A549 (cell line): ENCODE data around the gene FUT8. TPM values are rescaled to one million over a fixed set of nuclear protein-coding genes. Genes with fewer than 3 reads are reported as not detected.
"Not testable (repeated sequence)": the region's sequence is repeated elsewhere in the genome, so short reads cannot be mapped to it uniquely, and the experiment has no call there.

Experiments
- ATAC-seq, 2 experiments: fragments of 200-7000 bp in 1 of 2; fragments of >200 bp in 1 of 2; cut with Nextera tagmentation in 1 of 2; cut with Tn5 transposase in 1 of 2; 3 replicates each; pipeline versions ENCODE4 v1.8.0 to v1.9.1; 2018 to 2020; ENCODE audit warnings: mild to moderate bottlenecking in 1 of 2, moderate library complexity in 1 of 2
- CTCF ChIA-PET: fragments of 300-600 bp; sonication (Branson Sonifier 250); formaldehyde crosslinking; extraction: SDS; loops from one replicate; lab custom pipeline; 2021; ENCODE audit warnings: antibody characterized with exemption, inconsistent platforms; lab: Yijun Ruan, JAX
- POLR2A ChIA-PET: fragments of 350-600 bp; formaldehyde crosslinking; extraction: SDS; loops from one replicate; lab custom pipeline; 2021; ENCODE audit warnings: antibody characterized with exemption, inconsistent platforms; lab: Yijun Ruan, JAX
- DNase-seq, 2 experiments: peaks; one replicate each; pipeline versions ENCODE4 v3.0.0 to v3.0.0-alpha.2; 2011 to 2016; ENCODE audit warnings: low read depth in 1 of 2, low spot score in 1 of 2
- FAIRE-seq: peaks from 2 replicates; lab custom pipeline; 2011; peaks lifted over from hg19 to GRCh38; lab: Jason Lieb, UNC
- H3K27ac ChIP-seq, 2 experiments: fragments of >200 bp; sonication (Bioruptor Twin); formaldehyde crosslinking; 3 replicates each; pipeline ENCODE4 v1.5.1; 2016 to 2017
- H3K4me1 ChIP-seq: fragments of >200 bp; sonication (Bioruptor Twin); formaldehyde crosslinking; 3 replicates; pipeline ENCODE4 v1.6.1; 2016
- H3K4me2 ChIP-seq: fragments of >200 bp; sonication (Bioruptor Twin); formaldehyde crosslinking; 3 replicates; pipeline ENCODE4 v1.6.1; 2016
- H3K4me3 ChIP-seq: fragments of >200 bp; sonication (Bioruptor Twin); formaldehyde crosslinking; 3 replicates; pipeline ENCODE4 v1.5.1; 2016
- H3K9me3 ChIP-seq: fragments of >200 bp; sonication (Bioruptor Twin); formaldehyde crosslinking; 3 replicates; pipeline ENCODE4 v1.6.1; 2016
- BHLHE40 ChIP-seq: IDR thresholded peaks from 2 replicates; pipeline ENCODE4 v1.6.1; 2012; ENCODE audit warnings: low read depth, low read length, inconsistent platforms
- CBX8 ChIP-seq: fragments of 200-600 bp; sonication (generic); IDR thresholded peaks from 2 replicates; pipeline ENCODE4 v1.6.1; 2016
- CTCF ChIP-seq: fragments of >200 bp; sonication (Bioruptor Twin); formaldehyde crosslinking; IDR thresholded peaks from 3 replicates; pipeline ENCODE4 v1.5.1; 2016
- E2F6 ChIP-seq: IDR thresholded peaks from 2 replicates; pipeline ENCODE4 v1.6.1; 2012; ENCODE audit warnings: low read depth, borderline replicate concordance
- ELK1 ChIP-seq: fragments of 150-350 bp; IDR thresholded peaks from 2 replicates; pipeline ENCODE4 v1.6.1; 2014; ENCODE audit warnings: low read depth, mild to moderate bottlenecking, low read length
- ESRRA ChIP-seq: fragments of 150-350 bp; IDR thresholded peaks from 2 replicates; pipeline ENCODE4 v1.6.1; 2014; ENCODE audit warnings: mild to moderate bottlenecking, low read length, borderline replicate concordance
- FOXS1 ChIP-seq: fragments of 250-450 bp; sonication (Bioruptor Pico); IDR thresholded peaks from 2 replicates; pipeline ENCODE4 v1.5.0; 2020; ENCODE audit warnings: mild to moderate bottlenecking, moderate library complexity
- GATA3 ChIP-seq: IDR thresholded peaks from 2 replicates; pipeline ENCODE4 v1.6.1; 2012; ENCODE audit warnings: borderline replicate concordance
- JUN ChIP-seq, 2 experiments: fragments of >200 bp; sonication (Bioruptor Twin); formaldehyde crosslinking; IDR thresholded peaks; 2 replicates in 1 of 2; 3 replicates in 1 of 2; pipeline ENCODE4 v1.6.1; 2016 to 2017
- KDM5A ChIP-seq: fragments of 200-600 bp; sonication (generic); IDR thresholded peaks from 2 replicates; pipeline ENCODE4 v1.6.1; 2016; ENCODE audit warnings: antibody characterized with exemption, mild to moderate bottlenecking
- MAX ChIP-seq: IDR thresholded peaks from 2 replicates; pipeline ENCODE4 v1.6.1; 2012
- MYC ChIP-seq: IDR thresholded peaks from 2 replicates; pipeline ENCODE4 v1.6.1; 2012; ENCODE audit warnings: mild to moderate bottlenecking, inconsistent platforms, low read length, improper control_type of control experiment, borderline replicate concordance
- NFE2L2 ChIP-seq: fragments of 150-350 bp; conservative IDR thresholded peaks from 2 replicates; pipeline ENCODE4 v1.6.1; 2014; ENCODE audit warnings: low read length
- NR3C1 ChIP-seq: fragments of >200 bp; sonication (Bioruptor Twin); formaldehyde crosslinking; IDR thresholded peaks from 3 replicates; pipeline ENCODE4 v1.6.1; 2017
- POLR2A ChIP-seq: IDR thresholded peaks from 2 replicates; pipeline ENCODE4 v1.6.1; 2012; ENCODE audit warnings: mild to moderate bottlenecking, low read length
- RAD21 ChIP-seq, 2 experiments: fragments of >200 bp in 1 of 2; sonication (Bioruptor Twin) in 1 of 2; formaldehyde crosslinking in 1 of 2; IDR thresholded peaks in 1 of 2; conservative IDR thresholded peaks in 1 of 2; 2 replicates in 1 of 2; 3 replicates in 1 of 2; pipeline ENCODE4 v1.6.1; 2012 to 2018; ENCODE audit warnings: inconsistent platforms in 1 of 2
- RARB ChIP-seq: fragments of 250-450 bp; sonication (Bioruptor Pico); IDR thresholded peaks from 2 replicates; pipeline ENCODE4 v1.8.0; 2021; ENCODE audit warnings: mild to moderate bottlenecking, moderate library complexity
- RFX5 ChIP-seq: fragments of 450-650 bp; IDR thresholded peaks from 2 replicates; pipeline ENCODE4 v1.7.1; 2014; ENCODE audit warnings: antibody characterized with exemption, mild to moderate bottlenecking, moderate library complexity
- RNF2 ChIP-seq: fragments of 200-600 bp; sonication (generic); IDR thresholded peaks from 2 replicates; pipeline ENCODE4 v1.6.1; 2016; ENCODE audit warnings: low read depth, mild to moderate bottlenecking, antibody characterized with exemption, moderate library complexity, borderline replicate concordance
- SMC3 ChIP-seq: fragments of >200 bp; sonication (Bioruptor Twin); formaldehyde crosslinking; IDR thresholded peaks from 3 replicates; pipeline ENCODE4 v1.6.1; 2018; ENCODE audit warnings: inconsistent platforms
- TFCP2L1 ChIP-seq: fragments of 250-450 bp; sonication (Bioruptor Pico); IDR thresholded peaks from 2 replicates; pipeline ENCODE4 v1.5.0; 2021; ENCODE audit warnings: mild to moderate bottlenecking
- TP53 ChIP-seq: fragments of 250-450 bp; sonication (Bioruptor Pico); IDR thresholded peaks from 2 replicates; pipeline ENCODE4 v1.5.0; 2021; ENCODE audit warnings: mild to moderate bottlenecking, moderate library complexity
- ZC3H11A ChIP-seq: fragments of 450-650 bp; IDR thresholded peaks from 2 replicates; pipeline ENCODE4 v1.6.1; 2014; ENCODE audit warnings: antibody characterized with exemption, mild to moderate bottlenecking
- ZFP36 ChIP-seq: fragments of 450-650 bp; IDR thresholded peaks from 2 replicates; pipeline ENCODE4 v1.6.1; 2014; ENCODE audit warnings: borderline replicate concordance; ENCODE audit not compliant: partially characterized antibody
- WGBS: methylation state at CpG from one replicate; pipeline ENCODE4 v1.1.6; 2017; ENCODE audit errors: missing lambda C conversion rate; 5-methylcytosine and 5-hydroxymethylcytosine counted together
- polyA plus RNA-seq, 4 experiments: library from polyadenylated mRNA; depleted of rRNA in 3 of 4; stranded (reverse); fragments of >200 nt; fragmentation: RNase III in 1 of 4; extraction: RNeasy Plus Mini Kit Qiagen cat#74134 plus additional on column Dnase treatment in 1 of 4; gene quantifications; 2 replicates in 3 of 4; 3 replicates in 1 of 4; pipeline ENCODE4 v1.2.3, GENCODE V29; 2011 to 2017

Gene FUT8
- polyA plus RNA-seq, 2 of the 4 experiments (the other 2 are of a cell fraction): 20.3 to 22.9 TPM

- no peak for FAIRE-seq
- no peak overlapping the region for H3K4me2 ChIP-seq
- no peaks in the 10 kb centered on the region for H3K4me1 ChIP-seq
- ChIA-PET CTCF (no interaction called here), POLR2A (no interaction called here)
- DNase-seq: no peak
- WGBS: 47% methylated on average over 5 of the region's 5 CpGs
- no peaks in the 10 kb centered on the region for H3K9me3 ChIP-seq
- H3K4me3 ChIP-seq: no peak overlapping the region
- no peak for ATAC-seq
- TF ChIP-seq GATA3: 0 out of 2 replicates have a peak, but pooled peaks have one; percentile 31
- no peak for TF ChIP-seq RAD21 (conservative IDR thresholded peaks at IDR 0.05 in 1 of 2, IDR thresholded peaks at IDR 0.05 in 1 of 2)
- H3K27ac ChIP-seq: no peak overlapping the region
These were observed 264.0 kb downstream of the FUT8 start for GRCh38 chr14:65676361-65677014.

GRCh38 chr14:65685572-65685971 lies 273.0 kb downstream of the FUT8 start:
- no peak for DNase-seq
- Histone ChIP-seq H3K9me3 (no peaks in the 10 kb centered on the region), H3K4me2 (no peak overlapping the region), H3K4me3 (no peak overlapping the region)
- 94% methylated on average over 2 of the region's 2 CpGs for WGBS
- no peak for TF ChIP-seq TFCP2L1 (CRISPR knock-in tag)
- TF ChIP-seq, all 56 proteins: peak for 0
- ATAC-seq (no peak), FAIRE-seq (no peak)
- Histone ChIP-seq H3K27ac (no peak overlapping the region), H3K4me1 (no peaks in the 10 kb centered on the region)
- ChIA-PET POLR2A (no interaction called here), CTCF (no interaction called here)

- Histone ChIP-seq H3K4me1 (no peaks in the 10 kb centered on the region), H3K4me2 (no peak overlapping the region), H3K4me3 (no peak overlapping the region), H3K9me3 (no peaks in the 10 kb centered on the region), H3K27ac (no peak overlapping the region)
- ChIA-PET POLR2A (no interaction called here), CTCF (no interaction called here)
- FAIRE-seq: no peak
- DNase-seq: no peak
- TF ChIP-seq MAX (no peak), E2F6 (no peak), ELK1 (no peak), JUN (IDR thresholded peaks at IDR 0.05) (no peak), POLR2A (no peak), RARB (CRISPR knock-in tag) (no peak), NR3C1 (no peak), RFX5 (no peak), FOXS1 (CRISPR knock-in tag) (no peak)
- ATAC-seq: no peak
These were observed 274.2 kb downstream of the FUT8 start for GRCh38 chr14:65686761-65687160.

- POLR2A ChIA-PET: no interaction called here
- no peak overlapping the region for H3K4me2 ChIP-seq
These were observed 276.5 kb downstream of the FUT8 start for GRCh38 chr14:65689070-65689469.

GRCh38 chr14:65692566-65692965 lies 280.0 kb downstream of the FUT8 start:
- H3K4me1 ChIP-seq, CTCF ChIA-PET, H3K4me3 ChIP-seq, H3K27ac ChIP-seq, H3K9me3 ChIP-seq, FAIRE-seq, POLR2A ChIA-PET, ATAC-seq, H3K4me2 ChIP-seq, DNase-seq: not testable (repeated sequence)
- 93% methylated on average over 3 of the region's 31 CpGs for WGBS

More at GRCh38 chr14:65689070-65689469, 276.5 kb downstream of the FUT8 start:
- CTCF ChIA-PET: no interaction called here
- no peak overlapping the region for H3K4me3 ChIP-seq
- no peak overlapping the region for H3K27ac ChIP-seq
- no peak for TF ChIP-seq NFE2L2
- TF ChIP-seq GATA3: no peak
- TF ChIP-seq SMC3: no peak
- TF ChIP-seq MYC: no peak
- no peak for TF ChIP-seq BHLHE40
- no peak for TF ChIP-seq JUN (IDR thresholded peaks at IDR 0.05)
- TF ChIP-seq CBX8: no peak
- no peak for TF ChIP-seq TP53
- TF ChIP-seq ZC3H11A: no peak
- no peak for TF ChIP-seq KDM5A
- no peak for TF ChIP-seq ESRRA
- no peak for TF ChIP-seq ZFP36
- TF ChIP-seq CTCF: no peak
- no peak for TF ChIP-seq ELK1
- no peak for TF ChIP-seq RNF2
- TF ChIP-seq, all 56 proteins: peak for 0
- FAIRE-seq (no peak), DNase-seq (no peak), ATAC-seq (no peak)
- H3K9me3 ChIP-seq: no peaks in the 10 kb centered on the region
- H3K4me1 ChIP-seq: no peaks in the 10 kb centered on the region
